NOMO-1 (cell line): ENCODE results near the gene SLC22A5.

Experiments
- DNase-seq, 2 experiments: peaks; one replicate each; lab custom pipeline; 2025; ENCODE audit not compliant: unreplicated experiment in 2 of 2; lab: John Stamatoyannopoulos, UW

The SLC22A5 gene

GRCh38 chr5:132364319-132364718 is 5.2 kb upstream of the SLC22A5 start:
- DNase-seq, result peak in 1 of 2 experiments; percentile 51

DNA sequence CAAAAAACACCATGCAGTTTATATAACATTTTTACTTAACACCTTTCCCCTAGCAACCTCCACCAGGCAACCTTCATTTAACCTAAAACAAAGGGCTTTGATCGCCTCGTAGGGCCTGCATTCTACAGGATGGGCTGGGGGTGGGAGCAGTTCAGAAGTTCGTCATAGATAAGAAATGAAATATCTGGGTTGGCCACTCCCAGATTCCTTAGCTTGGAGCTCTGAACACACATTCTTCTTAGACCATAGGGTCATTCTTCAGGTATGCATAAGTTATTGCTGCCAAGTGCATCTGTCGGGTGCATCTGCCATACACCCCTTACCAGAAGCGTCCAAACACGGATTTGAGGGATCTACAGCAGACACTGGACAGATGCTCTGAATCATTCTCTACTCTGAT is 4.3 kb upstream of the SLC22A5 start:
- no peak for DNase-seq

DNA sequence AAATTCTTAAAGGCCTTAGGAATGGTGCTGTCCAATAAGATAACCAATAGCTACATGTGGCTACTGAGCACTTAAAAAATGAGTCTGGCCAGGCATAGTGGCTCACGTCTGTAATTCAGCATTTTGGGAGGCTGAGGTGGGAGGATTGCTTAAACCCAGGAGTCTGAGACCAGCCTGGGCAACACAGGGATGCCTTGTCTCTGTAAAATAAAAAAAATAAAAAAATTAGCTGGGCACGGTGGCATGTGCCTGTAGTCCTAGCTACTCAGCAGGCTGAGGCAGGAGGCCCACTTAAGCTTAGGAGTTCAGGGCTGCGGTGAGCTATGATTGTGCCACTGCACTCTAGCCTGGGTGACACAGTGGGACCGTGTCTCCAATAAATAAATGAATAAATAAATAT is 1.3 kb upstream of the SLC22A5 start:
- no peak for DNase-seq

GRCh38 chr5:132369007-132369473 is 470 bp upstream of the SLC22A5 start:
- no peak for DNase-seq

GRCh38 chr5:132370181-132370970 is 866 bp downstream of the SLC22A5 start:
- DNase-seq, result peak in 1 of 2 experiments; percentile 34

DNA sequence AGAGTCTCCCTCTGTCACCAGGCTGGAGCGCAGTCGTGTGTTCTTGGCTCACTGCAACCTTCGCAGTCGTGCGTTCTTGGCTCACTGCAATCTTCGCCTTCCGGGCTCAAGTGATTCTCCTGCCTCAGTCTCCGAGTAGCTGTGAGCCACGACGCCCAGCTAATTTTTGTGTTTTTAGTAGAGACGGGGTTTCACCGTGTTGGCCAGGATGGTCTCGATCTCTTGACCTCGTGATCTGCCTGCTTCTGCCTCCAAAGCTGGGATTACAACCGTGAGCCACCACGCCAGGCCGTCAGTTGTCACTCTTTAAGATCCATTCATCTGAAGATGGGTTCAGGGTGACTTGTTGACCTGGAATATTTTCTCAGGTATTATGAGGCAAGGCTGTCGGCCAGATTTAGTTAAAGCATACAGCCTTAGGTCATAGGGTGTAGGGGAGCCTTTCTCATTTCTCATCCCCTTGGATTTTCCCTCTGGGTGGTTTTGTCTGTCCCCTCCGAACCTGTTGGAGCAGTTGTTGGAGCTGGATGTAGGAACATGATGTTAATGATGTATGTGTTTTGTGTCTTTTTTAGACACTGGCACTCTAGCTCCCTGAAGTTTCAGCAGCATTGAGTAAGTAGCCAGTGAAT is 1.6 kb downstream of the SLC22A5 start:
- DNase-seq, result no peak

DNA sequence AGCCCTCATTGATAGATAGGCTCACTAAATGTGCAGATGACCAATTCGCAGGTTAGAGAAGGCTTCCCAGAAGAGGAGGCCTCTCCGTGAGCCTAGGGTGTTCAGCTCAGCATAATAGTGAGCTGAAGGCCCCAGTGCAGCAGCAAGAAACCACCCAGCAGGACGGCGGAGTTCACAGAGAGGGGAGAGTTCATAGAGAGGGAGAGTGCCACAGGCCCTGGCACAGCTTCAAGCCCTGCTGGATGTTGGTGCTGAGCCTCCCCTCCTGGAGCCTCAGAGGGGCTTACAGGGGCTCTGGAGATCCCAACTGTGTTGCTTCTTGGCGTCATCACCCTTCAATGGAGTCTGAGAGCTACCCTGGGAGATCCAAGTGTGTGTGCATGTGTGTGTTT is 2.1 kb downstream of the SLC22A5 start:
- DNase-seq, result no peak

DNA sequence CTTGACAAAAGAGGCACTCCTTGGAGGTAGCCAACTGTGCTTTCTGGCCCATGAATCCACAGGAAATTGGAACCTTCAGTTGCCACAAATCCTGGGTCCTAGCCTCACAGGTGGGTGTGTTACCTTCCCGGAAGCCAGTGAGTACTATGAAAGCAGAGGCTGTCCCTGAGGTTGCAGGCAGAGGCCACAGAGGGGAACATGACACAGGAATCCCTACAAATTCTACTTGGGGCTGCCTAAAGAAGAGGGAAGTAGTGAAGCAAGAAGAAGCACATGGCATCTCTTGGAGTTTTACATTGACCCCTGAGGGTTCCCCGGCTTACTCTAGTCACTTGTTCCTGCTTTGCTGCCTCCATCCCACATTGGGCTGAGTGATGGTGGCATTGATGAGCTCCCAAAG is 2.6 kb downstream of the SLC22A5 start:
- peak; percentile 53 to 57 for DNase-seq

DNA sequence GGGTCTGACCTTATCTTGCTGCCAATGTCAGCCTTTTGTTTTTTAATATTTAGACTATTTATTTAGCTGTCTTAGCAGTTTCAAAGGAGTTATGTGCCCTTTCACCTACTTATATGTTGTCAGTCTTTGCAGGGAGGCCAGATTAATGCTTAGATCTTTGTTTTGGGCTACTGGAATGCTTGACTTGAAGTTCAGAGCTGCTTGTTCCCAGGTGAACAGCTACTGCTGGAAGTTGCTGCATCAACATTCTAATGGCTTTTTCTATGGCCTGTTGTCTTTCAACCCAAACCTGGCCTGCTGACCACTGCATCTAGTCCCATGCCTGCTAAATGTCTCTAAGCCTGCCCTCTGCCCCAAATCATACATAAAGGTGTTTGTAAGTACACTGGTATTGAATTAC is 3.0 kb downstream of the SLC22A5 start:
- no peak for DNase-seq

DNA sequence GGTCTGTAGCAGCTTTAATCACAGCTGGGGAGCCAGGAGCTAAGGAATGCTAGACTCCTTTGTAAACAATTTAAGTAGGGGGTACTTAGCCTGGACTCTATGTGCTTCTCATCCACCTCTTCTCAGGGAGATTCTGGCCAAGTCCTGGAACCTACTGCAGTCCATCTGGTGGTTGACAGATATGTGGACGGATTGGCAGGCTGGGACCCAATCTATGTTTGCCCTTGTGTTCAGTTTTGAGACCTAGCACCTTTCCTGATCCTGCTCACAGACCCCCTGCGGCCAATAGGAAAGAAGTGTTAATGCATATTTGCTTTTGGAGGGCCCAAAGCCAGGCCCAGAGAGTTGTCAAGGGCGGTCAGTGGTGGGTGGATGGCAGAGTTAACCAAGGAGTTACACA is 6.4 kb downstream of the SLC22A5 start:
- DNase-seq, result no peak

- DNase-seq, result no peak
Measured at GRCh38 chr5:132376694-132377641, 7.5 kb downstream of the SLC22A5 start.

DNA sequence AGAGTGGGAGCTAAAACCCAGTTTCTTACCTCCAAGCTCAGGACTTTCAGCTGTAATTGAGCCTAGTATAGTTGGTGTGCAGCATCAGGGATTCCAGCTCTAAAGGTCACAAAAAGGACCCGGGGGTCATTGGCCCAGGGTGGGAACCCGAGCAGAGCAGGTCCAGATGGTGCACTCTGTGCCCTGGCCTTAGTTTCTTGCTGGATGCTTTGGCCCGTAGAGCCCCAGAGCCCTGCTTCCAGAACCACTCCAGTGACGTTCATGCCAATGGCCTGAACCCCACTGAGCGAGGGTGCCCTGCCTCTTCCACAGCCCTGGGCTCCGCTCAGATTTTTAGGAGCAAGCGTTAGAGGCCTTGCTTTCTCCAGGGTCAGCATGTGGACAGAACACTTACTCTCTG is 8.2 kb downstream of the SLC22A5 start:
- no peak for DNase-seq

- DNase-seq, result no peak
Measured at GRCh38 chr5:132378580-132378979, 9.1 kb downstream of the SLC22A5 start.

- no peak for DNase-seq
Measured at GRCh38 chr5:132380047-132380446, 10.5 kb downstream of the SLC22A5 start.

- no peak for DNase-seq
Measured at GRCh38 chr5:132380741-132381140, 11.2 kb downstream of the SLC22A5 start.

DNA sequence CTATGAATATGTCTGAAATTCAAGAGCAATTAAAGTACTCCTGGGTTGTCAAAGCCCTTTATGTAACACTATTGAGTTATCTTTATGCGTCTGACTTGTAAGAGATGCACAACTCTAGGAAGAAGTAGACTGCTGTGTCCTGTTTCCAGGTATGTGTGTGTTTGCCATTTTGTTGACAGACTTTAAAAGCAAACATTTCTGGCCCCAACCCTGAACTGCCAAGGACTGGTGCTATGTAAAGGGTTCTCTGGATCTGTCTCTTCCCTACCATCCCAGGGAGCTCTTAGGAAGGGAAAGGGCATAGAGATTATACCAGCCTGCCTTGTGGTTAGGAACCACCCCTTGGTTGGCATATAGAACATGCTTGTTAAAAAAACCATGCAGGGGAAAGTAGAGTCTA is 12.1 kb downstream of the SLC22A5 start:
- no peak for DNase-seq

DNA sequence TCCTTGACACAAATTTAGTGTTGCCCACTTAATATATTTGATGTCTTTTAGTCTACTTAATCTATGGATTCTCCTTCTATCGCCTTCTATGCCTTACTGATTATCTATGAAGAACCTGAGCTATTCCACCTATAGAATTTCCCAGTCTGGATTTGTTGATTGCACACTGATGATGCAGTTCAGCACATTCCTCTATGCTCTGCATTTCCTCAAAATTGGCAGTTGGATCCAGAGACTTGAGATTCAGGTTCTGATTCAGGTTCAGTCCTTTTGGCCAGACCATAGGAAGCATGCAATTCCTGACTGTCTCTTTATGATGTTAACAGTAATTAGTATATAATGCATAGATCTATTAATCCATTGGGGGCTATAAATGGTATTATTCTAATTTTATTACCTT is 13.8 kb downstream of the SLC22A5 start:
- no peak for DNase-seq

DNA sequence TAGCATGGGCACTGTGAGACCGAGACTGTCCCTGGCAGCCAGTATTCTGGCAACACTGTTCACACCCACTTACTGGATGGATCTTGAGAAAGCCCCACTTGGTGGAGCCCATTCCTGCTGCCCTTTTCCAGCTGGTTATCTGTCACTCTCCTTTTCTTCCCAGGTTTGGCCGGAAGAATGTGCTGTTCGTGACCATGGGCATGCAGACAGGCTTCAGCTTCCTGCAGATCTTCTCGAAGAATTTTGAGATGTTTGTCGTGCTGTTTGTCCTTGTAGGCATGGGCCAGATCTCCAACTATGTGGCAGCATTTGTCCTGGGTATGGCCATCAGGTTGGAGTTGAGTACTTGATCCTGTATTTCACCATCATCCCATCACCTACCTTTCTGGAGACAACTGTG is 14.5 kb downstream of the SLC22A5 start:
- DNase-seq, result no peak

DNA sequence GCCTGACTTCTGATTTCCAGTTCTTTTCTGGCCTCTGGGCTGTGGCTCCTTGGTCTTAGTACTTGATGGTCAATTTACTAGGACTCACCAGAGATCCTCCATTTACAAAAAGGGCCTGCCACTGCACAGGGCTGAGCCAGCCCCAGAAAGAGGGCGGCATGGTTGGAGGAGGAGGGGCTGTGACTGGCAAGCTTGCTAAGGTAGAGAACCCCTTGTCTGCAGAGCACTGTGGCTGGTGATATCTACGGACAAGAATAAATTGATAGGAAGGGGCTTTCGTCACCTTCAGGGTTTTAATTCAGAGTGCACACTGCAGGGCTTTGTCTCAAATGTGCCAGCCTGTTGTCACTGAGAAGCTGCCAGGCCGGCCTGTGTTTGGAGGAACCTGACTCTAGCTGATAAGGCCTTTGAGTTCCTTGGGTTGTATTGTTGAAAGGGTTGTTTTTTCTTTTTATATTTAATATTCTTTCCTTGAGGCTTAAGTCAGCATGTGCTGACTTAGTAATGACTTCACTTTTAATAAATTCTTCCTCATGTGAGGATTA is 15.1 kb downstream of the SLC22A5 start:
- no peak for DNase-seq

DNA sequence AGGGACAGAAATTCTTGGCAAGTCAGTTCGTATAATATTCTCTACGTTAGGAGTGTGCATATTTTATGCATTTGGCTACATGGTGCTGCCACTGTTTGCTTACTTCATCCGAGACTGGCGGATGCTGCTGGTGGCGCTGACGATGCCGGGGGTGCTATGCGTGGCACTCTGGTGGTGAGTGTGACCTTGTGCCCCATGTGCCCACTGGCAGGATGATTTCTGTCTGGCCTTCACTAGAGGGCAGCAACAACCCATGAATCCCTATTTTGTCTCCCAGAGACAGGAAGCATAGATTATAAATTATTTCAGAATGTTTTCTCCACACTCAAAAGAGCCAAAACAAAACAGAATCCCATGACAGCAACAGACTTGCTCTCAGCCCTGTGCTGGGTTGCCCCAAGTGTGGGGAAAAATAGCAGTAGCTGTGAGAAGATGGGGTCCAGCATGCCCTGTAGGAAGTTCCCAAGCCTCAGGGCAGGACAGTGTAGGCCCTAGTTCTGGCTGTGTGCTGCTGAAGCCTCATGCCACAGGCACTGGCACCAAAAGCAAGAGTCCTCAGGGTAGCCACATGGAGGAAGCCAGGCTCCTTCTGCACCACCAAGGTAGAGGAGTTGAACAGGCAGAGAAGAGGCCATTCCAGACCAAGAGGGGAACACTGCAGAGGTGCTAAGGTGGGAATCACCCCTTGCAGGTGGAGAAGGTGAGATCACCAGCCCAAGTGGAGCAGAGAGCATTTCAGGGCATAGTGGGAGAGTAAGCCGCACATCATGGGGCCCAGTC is 16.0 kb downstream of the SLC22A5 start:
- peak; percentile 14 to 46 for DNase-seq
